ENCODE results near the gene HAAO. TPM values are rescaled to one million over a fixed set of nuclear protein-coding genes. Genes with fewer than 3 reads are reported as not detected.

HAAO gene
- total RNA-seq, 1 donor from 2014 or later: 4.9 TPM

GRCh38 chr2:42786561-42787345 lies 5.6 kb downstream of the HAAO start:
- peaks cover 9% of the 10 kb centered on the region for H3K27me3 Mint-ChIP-seq (ENCODE audit: low read depth)
- H3K27ac Mint-ChIP-seq (ENCODE audit: unreplicated experiment): no peak overlapping the region
- no peaks in the 10 kb centered on the region for H3K9me3 Mint-ChIP-seq
- H3K36me3 Mint-ChIP-seq (ENCODE audit: low read depth): peaks cover 11% of the 10 kb centered on the region
- TF ChIP-seq, protein P1, sequence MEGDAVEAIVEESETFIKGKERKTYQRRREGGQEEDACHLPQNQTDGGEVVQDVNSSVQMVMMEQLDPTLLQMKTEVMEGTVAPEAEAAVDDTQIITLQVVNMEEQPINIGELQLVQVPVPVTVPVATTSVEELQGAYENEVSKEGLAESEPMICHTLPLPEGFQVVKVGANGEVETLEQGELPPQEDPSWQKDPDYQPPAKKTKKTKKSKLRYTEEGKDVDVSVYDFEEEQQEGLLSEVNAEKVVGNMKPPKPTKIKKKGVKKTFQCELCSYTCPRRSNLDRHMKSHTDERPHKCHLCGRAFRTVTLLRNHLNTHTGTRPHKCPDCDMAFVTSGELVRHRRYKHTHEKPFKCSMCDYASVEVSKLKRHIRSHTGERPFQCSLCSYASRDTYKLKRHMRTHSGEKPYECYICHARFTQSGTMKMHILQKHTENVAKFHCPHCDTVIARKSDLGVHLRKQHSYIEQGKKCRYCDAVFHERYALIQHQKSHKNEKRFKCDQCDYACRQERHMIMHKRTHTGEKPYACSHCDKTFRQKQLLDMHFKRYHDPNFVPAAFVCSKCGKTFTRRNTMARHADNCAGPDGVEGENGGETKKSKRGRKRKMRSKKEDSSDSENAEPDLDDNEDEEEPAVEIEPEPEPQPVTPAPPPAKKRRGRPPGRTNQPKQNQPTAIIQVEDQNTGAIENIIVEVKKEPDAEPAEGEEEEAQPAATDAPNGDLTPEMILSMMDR (conservative IDR thresholded peaks at IDR 0.05): no peak
- peak overlapping the region; percentile 32 for H3K4me3 Mint-ChIP-seq
- no peak for DNase-seq (ENCODE audit: low read depth, low spot score)
- H3K4me1 Mint-ChIP-seq: peaks cover 18% of the 10 kb centered on the region

DNA sequence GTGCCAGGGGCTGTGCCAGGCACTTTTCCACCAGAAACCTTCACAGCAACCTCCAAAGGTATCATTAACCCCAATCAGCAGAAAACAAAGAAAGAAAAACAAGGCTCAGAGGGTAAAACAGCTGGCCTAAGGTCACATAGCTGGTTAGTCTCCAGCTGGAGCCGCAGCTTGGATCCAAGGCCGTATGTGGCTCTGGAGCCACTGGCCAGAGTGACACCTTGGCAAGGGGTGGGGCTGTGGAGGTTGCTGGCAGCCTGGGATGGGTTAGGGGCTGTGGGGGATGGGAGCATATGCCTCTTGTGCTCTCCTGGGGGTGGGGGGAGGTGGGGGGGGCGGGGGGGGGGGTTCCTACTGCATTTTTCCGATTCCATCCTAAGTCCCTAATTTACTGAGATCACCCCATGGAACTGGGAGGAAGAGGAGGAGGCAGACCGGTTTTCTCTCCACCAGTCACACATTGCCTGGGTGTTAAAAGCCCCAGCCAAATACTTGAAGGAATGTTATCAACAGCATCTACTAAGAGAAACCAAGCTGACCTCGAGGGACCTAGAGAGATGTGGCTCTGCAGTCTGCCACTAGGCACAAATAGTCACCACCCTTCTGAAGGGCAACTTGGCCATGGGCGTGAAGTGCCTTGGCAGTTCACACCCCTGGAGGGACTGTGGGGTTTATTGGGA lies 8.0 kb downstream of the HAAO start:
- Mint-ChIP-seq H3K36me3 (ENCODE audit: low read depth) (peaks cover 16% of the 10 kb centered on the region), H3K4me1 (peaks cover 10% of the 10 kb centered on the region), H3K27ac (ENCODE audit: unreplicated experiment) (no peak overlapping the region), H3K4me3 (no peak overlapping the region), H3K27me3 (ENCODE audit: low read depth) (no peaks in the 10 kb centered on the region), H3K9me3 (no peaks in the 10 kb centered on the region)
- TF ChIP-seq, protein P1 (conservative IDR thresholded peaks at IDR 0.05): no peak
- DNase-seq (ENCODE audit: low read depth, low spot score): no peak

- H3K4me3 Mint-ChIP-seq: no peak overlapping the region
- H3K27me3 Mint-ChIP-seq (ENCODE audit: low read depth): no peaks in the 10 kb centered on the region
- H3K9me3 Mint-ChIP-seq: no peaks in the 10 kb centered on the region
- H3K36me3 Mint-ChIP-seq (ENCODE audit: low read depth): peaks cover 16% of the 10 kb centered on the region
- no peak for DNase-seq (ENCODE audit: low read depth, low spot score)
- peaks cover 10% of the 10 kb centered on the region for H3K4me1 Mint-ChIP-seq
- TF ChIP-seq, protein P1 (conservative IDR thresholded peaks at IDR 0.05): no peak
- no peak overlapping the region for H3K27ac Mint-ChIP-seq (ENCODE audit: unreplicated experiment)
These were observed 8.9 kb downstream of the HAAO start for GRCh38 chr2:42783511-42783910.

DNA sequence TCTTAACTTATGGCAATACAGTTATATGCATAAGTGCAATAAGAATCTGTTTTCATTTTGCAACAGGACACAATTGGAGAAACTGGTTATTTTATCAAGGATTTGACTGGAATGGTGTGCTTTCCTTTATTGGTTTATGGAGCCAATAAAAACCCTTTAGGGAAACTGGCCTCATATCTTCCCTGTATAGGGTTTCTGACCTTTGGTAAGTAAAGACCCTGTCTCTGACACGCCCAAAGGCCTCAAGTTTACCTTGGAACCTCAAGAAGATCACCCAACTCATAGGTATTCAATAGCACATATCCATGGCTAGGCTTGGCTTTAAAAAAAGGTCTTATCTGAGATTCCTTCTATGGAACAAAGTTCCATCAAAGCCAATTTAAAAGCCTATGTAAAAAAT lies 11.2 kb downstream of the HAAO start:
- DNase-seq (ENCODE audit: low read depth, low spot score): no peak
- Mint-ChIP-seq H3K4me3 (no peak overlapping the region), H3K9me3 (peaks cover 5% of the 10 kb centered on the region), H3K4me1 (peaks cover 6% of the 10 kb centered on the region), H3K27me3 (ENCODE audit: low read depth) (no peaks in the 10 kb centered on the region), H3K36me3 (ENCODE audit: low read depth) (peaks cover 21% of the 10 kb centered on the region), H3K27ac (ENCODE audit: unreplicated experiment) (no peak overlapping the region)
- TF ChIP-seq, protein P1 (conservative IDR thresholded peaks at IDR 0.05): no peak

- H3K4me1 Mint-ChIP-seq: no peaks in the 10 kb centered on the region
- no peaks in the 10 kb centered on the region for H3K27me3 Mint-ChIP-seq (ENCODE audit: low read depth)
- H3K36me3 Mint-ChIP-seq (ENCODE audit: low read depth): peaks cover 21% of the 10 kb centered on the region
- DNase-seq (ENCODE audit: low read depth, low spot score): no peak
- peaks cover 5% of the 10 kb centered on the region for H3K9me3 Mint-ChIP-seq
- no peak overlapping the region for H3K4me3 Mint-ChIP-seq
- TF ChIP-seq, protein P1 (conservative IDR thresholded peaks at IDR 0.05): no peak
- H3K27ac Mint-ChIP-seq (ENCODE audit: unreplicated experiment): no peak overlapping the region
These were observed 14.2 kb downstream of the HAAO start for GRCh38 chr2:42777883-42778805.

All from neural crest cell (in vitro differentiated cells).